ENCODE measurements around the gene STPG4.

DNA sequence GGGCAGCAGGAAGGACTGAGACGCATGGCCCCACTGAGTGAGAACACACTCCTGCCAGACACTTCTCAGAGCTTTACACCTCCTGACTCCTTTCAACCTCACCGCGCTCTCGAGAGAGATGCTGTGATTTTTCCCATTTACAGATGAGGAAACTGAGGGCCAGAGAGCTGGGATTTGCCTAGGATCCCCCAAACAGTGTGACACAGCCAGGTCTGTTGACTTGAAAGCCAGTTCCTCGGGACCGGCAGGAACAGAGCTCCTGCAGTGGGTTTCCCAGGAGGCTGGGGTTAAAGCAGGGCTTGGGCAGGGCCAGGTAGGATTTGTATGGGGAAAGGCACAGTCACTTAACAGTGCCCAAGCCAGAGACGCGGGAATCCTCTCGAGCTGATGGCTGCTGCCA lies 81.9 kb downstream of the STPG4 start:
- TF ChIP-seq, protein P1, sequence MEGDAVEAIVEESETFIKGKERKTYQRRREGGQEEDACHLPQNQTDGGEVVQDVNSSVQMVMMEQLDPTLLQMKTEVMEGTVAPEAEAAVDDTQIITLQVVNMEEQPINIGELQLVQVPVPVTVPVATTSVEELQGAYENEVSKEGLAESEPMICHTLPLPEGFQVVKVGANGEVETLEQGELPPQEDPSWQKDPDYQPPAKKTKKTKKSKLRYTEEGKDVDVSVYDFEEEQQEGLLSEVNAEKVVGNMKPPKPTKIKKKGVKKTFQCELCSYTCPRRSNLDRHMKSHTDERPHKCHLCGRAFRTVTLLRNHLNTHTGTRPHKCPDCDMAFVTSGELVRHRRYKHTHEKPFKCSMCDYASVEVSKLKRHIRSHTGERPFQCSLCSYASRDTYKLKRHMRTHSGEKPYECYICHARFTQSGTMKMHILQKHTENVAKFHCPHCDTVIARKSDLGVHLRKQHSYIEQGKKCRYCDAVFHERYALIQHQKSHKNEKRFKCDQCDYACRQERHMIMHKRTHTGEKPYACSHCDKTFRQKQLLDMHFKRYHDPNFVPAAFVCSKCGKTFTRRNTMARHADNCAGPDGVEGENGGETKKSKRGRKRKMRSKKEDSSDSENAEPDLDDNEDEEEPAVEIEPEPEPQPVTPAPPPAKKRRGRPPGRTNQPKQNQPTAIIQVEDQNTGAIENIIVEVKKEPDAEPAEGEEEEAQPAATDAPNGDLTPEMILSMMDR (IDR thresholded peaks at IDR 0.05), result no peak
- no peak for TF ChIP-seq POLR2A (IDR thresholded peaks at IDR 0.05; ENCODE audit: low read depth)
- no peak for TF ChIP-seq POLR2AphosphoS5 (IDR thresholded peaks at IDR 0.05)
- no peak for TF ChIP-seq EP300 (IDR thresholded peaks at IDR 0.05)

Data from esophagus muscularis mucosa (tissue), 4 donors.